Neural cell (in vitro differentiated cells): ENCODE measurements around the gene KRT15. TPM values are rescaled to one million over a fixed set of nuclear protein-coding genes. Genes with fewer than 3 reads are reported as not detected.

Source experiments
- H2AFZ ChIP-seq: fragments of 200-600, 300-800 bp; sonication (generic), shearing (Covaris generic); 2 replicates; pipeline ENCODE4 v1.6.0; 2014; ENCODE audit warnings: low read depth, mild to moderate bottlenecking, antibody characterized with exemption, low read length, moderate library complexity
- H3F3A ChIP-seq: fragments of 200-600 bp; shearing (Covaris generic); 2 replicates; pipeline ENCODE4 v1.6.1; 2016; ENCODE audit warnings: mild to moderate bottlenecking, moderate library complexity, mixed read lengths, antibody characterized with exemption, low read length; ENCODE audit not compliant: insufficient read depth, poor library complexity, severe bottlenecking
- H3K27ac ChIP-seq: fragments of 200-600, 300-800 bp; sonication (generic), shearing (Covaris generic); 2 replicates; pipeline ENCODE4 v1.5.1; 2014; ENCODE audit warnings: mild to moderate bottlenecking, low read length, moderate library complexity
- H3K27me3 ChIP-seq: fragments of 300-800, 200-600 bp; sonication (generic), shearing (Covaris generic); 2 replicates; pipeline ENCODE4 v1.6.0; 2014; ENCODE audit warnings: mild to moderate bottlenecking, low read depth, low read length, moderate library complexity; ENCODE audit not compliant: insufficient read depth
- H3K36me3 ChIP-seq: fragments of 300-800, 200-600 bp; sonication (generic), shearing (Covaris generic); 2 replicates; pipeline ENCODE4 v1.5.1; 2014; ENCODE audit warnings: mild to moderate bottlenecking, antibody characterized with exemption, low read length, moderate library complexity; ENCODE audit not compliant: insufficient read depth
- H3K4me2 ChIP-seq: fragments of 300-800, 200-600 bp; sonication (generic), shearing (Covaris generic); 2 replicates; pipeline ENCODE4 v1.6.0; 2014; ENCODE audit warnings: mild to moderate bottlenecking, low read length
- H3K4me3 ChIP-seq: fragments of 300-800, 200-600 bp; sonication (generic), shearing (Covaris generic); 2 replicates; pipeline ENCODE4 v1.5.1; 2014; ENCODE audit warnings: mild to moderate bottlenecking, low read length, moderate library complexity
- H3K79me2 ChIP-seq: fragments of 200-600 bp; shearing (Covaris generic); replicated peaks from 2 replicates; pipeline ENCODE4 v1.6.0; 2014; ENCODE audit warnings: mild to moderate bottlenecking, low read length, moderate library complexity; ENCODE audit not compliant: insufficient read depth
- H3K9ac ChIP-seq: fragments of 300-800, 200-600 bp; sonication (generic), shearing (Covaris generic); 2 replicates; pipeline ENCODE4 v1.6.1; 2016; ENCODE audit warnings: mild to moderate bottlenecking, low read length, mixed read lengths
- H3K9me2 ChIP-seq: fragments of 200-600 bp; shearing (Covaris generic); 2 replicates; pipeline ENCODE4 v1.6.1; 2016; ENCODE audit warnings: mild to moderate bottlenecking, low read length, mixed read lengths; ENCODE audit not compliant: insufficient read depth
- H3K9me3 ChIP-seq: fragments of 200-600, 300-800 bp; sonication (generic), shearing (Covaris generic); 2 replicates; pipeline ENCODE4 v1.6.1; 2016; ENCODE audit warnings: mild to moderate bottlenecking, mixed run types, low read length, moderate library complexity, mixed read lengths
- H4K20me1 ChIP-seq: fragments of 200-600 bp; shearing (Covaris generic); 2 replicates; pipeline ENCODE4 v1.6.1; 2016; ENCODE audit warnings: mild to moderate bottlenecking, mixed run types; ENCODE audit not compliant: insufficient read depth
- CTCF ChIP-seq: fragments of 450-650 bp; IDR thresholded peaks from 2 replicates; pipeline ENCODE4 v1.5.1; 2014; ENCODE audit warnings: antibody characterized with exemption, mild to moderate bottlenecking, moderate library complexity; ENCODE audit not compliant: poor library complexity, severe bottlenecking
- EP300 ChIP-seq: fragments of 450-650 bp; conservative IDR thresholded peaks from 2 replicates; pipeline ENCODE4 v1.6.1; 2014; ENCODE audit warnings: antibody characterized with exemption, mild to moderate bottlenecking, moderate library complexity; ENCODE audit not compliant: poor library complexity, severe bottlenecking
- EZH2 ChIP-seq: fragments of 200-600, 300-800 bp; shearing (Covaris generic), sonication (generic); IDR thresholded peaks from 2 replicates; pipeline ENCODE4 v1.6.1; 2014; ENCODE audit warnings: antibody characterized with exemption, low read length, borderline replicate concordance, mild to moderate bottlenecking; ENCODE audit not compliant: insufficient read depth, poor library complexity, severe bottlenecking
- MXI1 ChIP-seq: fragments of 450-650 bp; conservative IDR thresholded peaks from 2 replicates; pipeline ENCODE4 v1.6.1; 2014; ENCODE audit warnings: antibody characterized with exemption, mild to moderate bottlenecking; ENCODE audit not compliant: poor library complexity, severe bottlenecking
- POLR2AphosphoS5 ChIP-seq: IDR thresholded peaks from 2 replicates; pipeline ENCODE4 v1.6.1; 2012
- RAD21 ChIP-seq: fragments of 450-650 bp; conservative IDR thresholded peaks from 2 replicates; pipeline ENCODE4 v1.6.1; 2014; ENCODE audit warnings: antibody characterized with exemption, mild to moderate bottlenecking, moderate library complexity
- REST ChIP-seq: IDR thresholded peaks from 2 replicates; pipeline ENCODE4 v1.6.1; 2012; ENCODE audit warnings: borderline replicate concordance
- SMC3 ChIP-seq: fragments of 450-650 bp; conservative IDR thresholded peaks from 2 replicates; pipeline ENCODE4 v1.6.1; 2014; ENCODE audit warnings: antibody characterized with exemption, mild to moderate bottlenecking, moderate library complexity; ENCODE audit not compliant: poor library complexity
- TAF1 ChIP-seq: IDR thresholded peaks from 2 replicates; pipeline ENCODE4 v1.6.1; 2012; ENCODE audit warnings: low read depth
- polyA plus RNA-seq: library from polyadenylated mRNA; depleted of rRNA; stranded (reverse); fragments of >200 nt; gene quantifications from 2 replicates; pipeline ENCODE4 v1.2.3, GENCODE V29; 2014

KRT15 gene
- polyA plus RNA-seq, 1 donor from 2014 or later, result 0.09 TPM

- Histone ChIP-seq H3K27ac (no peak overlapping the region), H3K9me2 (no peaks in the 10 kb centered on the region), H2AFZ (no peak overlapping the region), H3K4me3 (no peak overlapping the region), H3K27me3 (no peaks in the 10 kb centered on the region), H3F3A (no peaks in the 10 kb centered on the region), H3K79me2 (no peaks in the 10 kb centered on the region), H3K9me3 (no peaks in the 10 kb centered on the region), H4K20me1 (no peaks in the 10 kb centered on the region), H3K9ac (no peak overlapping the region), H3K36me3 (no peaks in the 10 kb centered on the region), H3K4me2 (no peak overlapping the region)
- no peak for TF ChIP-seq CTCF
- no peak for TF ChIP-seq EP300
- TF ChIP-seq EZH2, result no peak
- TF ChIP-seq SMC3, result no peak
- TF ChIP-seq MXI1, result no peak
- no peak for TF ChIP-seq RAD21
- TF ChIP-seq TAF1, result no peak
- no peak for TF ChIP-seq REST
Observed at GRCh38 chr17:41547378-41547841, 28.7 kb upstream of the KRT15 start.

GRCh38 chr17:41546819-41547218 lies 28.1 kb upstream of the KRT15 start:
- H3K4me2 ChIP-seq, result no peak overlapping the region
- TF ChIP-seq TAF1, result no peak
- no peak for TF ChIP-seq MXI1
- TF ChIP-seq RAD21, result no peak
- TF ChIP-seq POLR2AphosphoS5, result no peak
- TF ChIP-seq CTCF, result no peak
- no peak for TF ChIP-seq EP300
- no peak for TF ChIP-seq EZH2
- no peak for TF ChIP-seq SMC3
- TF ChIP-seq REST, result no peak

More at GRCh38 chr17:41546819-41547218, 28.1 kb upstream of the KRT15 start:
- no peak overlapping the region for H2AFZ ChIP-seq
- no peak overlapping the region for H3K27ac ChIP-seq
- H3K9me3 ChIP-seq, result no peaks in the 10 kb centered on the region
- H3K36me3 ChIP-seq, result no peaks in the 10 kb centered on the region
- H3K27me3 ChIP-seq, result no peaks in the 10 kb centered on the region
- no peaks in the 10 kb centered on the region for H4K20me1 ChIP-seq
- no peak overlapping the region for H3K4me3 ChIP-seq
- no peaks in the 10 kb centered on the region for H3F3A ChIP-seq
- no peaks in the 10 kb centered on the region for H3K79me2 ChIP-seq
- H3K9me2 ChIP-seq, result no peaks in the 10 kb centered on the region
- no peak overlapping the region for H3K9ac ChIP-seq
